SK-N-SH treated with all-trans-retinoic acid at 6 μM for 48 hours (cell line): Measurements from ENCODE around the gene CNDP1.

Experiments used
- ISL1 ChIP-seq: fragments of 250-450 bp; sonication (Bioruptor Pico); IDR thresholded peaks from 2 replicates; pipeline ENCODE4 v2.1.2; 2022; ENCODE audit warnings: mild to moderate bottlenecking, moderate library complexity
- PATZ1 ChIP-seq: fragments of 250-450 bp; sonication (Bioruptor Pico); IDR thresholded peaks from 2 replicates; pipeline ENCODE4 v1.8.0; 2020; ENCODE audit warnings: mild to moderate bottlenecking, moderate library complexity, borderline replicate concordance
- RARB ChIP-seq: fragments of 250-450 bp; sonication (Bioruptor Pico); IDR thresholded peaks from 2 replicates; pipeline ENCODE4 v1.8.0; 2021; ENCODE audit warnings: mild to moderate bottlenecking, moderate library complexity
- TOX ChIP-seq: fragments of 250-450 bp; sonication (Bioruptor Pico); IDR thresholded peaks from 2 replicates; pipeline ENCODE4 v1.8.0; 2021; ENCODE audit warnings: mild to moderate bottlenecking, moderate library complexity, borderline replicate concordance

GRCh38 chr18:74632351-74632679, 98.0 kb downstream of the CNDP1 start:
- TF ChIP-seq TOX (CRISPR knock-in tag) = no peak
- no peak for TF ChIP-seq RARB (CRISPR knock-in tag)
- no peak for TF ChIP-seq PATZ1 (CRISPR knock-in tag)
- no peak for TF ChIP-seq ISL1 (CRISPR knock-in tag)
